RPMI8226 (cell line): ENCODE measurements around the gene ODAD3.
"Not testable (repeated sequence)": the region's sequence is repeated elsewhere in the genome, so short reads cannot be mapped to it uniquely, and the experiment has no call there.

Experiments used
- DNase-seq: peaks from one replicate; pipeline ENCODE4 v3.0.0-alpha.2; 2015

ODAD3 gene

DNA sequence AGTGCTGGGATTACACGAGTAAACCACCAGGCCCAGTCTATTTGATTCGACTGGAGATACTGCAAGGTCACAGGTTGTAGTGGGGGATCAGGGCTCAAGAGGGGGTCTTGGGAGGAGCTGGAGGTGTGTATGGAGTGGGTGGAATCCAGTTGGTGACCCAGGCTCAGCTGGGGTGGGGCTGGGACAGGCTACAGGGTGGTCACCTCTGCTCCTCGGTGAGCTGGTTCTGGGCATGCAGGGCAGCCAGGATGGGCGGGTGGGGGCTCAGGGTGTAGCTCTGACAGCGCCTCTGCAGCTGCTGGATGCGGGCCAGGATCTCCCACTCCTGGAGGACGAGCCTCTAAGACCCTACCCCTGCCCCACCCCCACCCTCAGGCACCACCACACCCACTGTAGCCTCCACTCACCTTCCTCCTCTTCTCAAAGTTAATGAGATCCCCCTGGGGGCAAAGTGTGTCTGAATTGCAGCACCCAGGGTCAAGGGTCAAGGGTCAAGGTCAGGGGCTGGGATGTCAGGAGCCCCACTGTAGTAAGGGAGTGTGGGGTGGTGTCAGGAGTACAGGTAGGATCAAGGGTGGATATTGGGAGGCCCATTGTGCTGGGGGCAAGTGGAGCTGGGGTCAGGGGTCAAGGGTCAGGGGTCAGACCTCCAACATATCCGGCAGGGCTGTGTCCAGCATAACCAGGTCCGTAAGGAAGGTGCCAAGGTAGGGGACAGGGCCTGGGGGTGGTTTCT lies 32.9 kb downstream of the ODAD3 start:
- DNase-seq = peak; percentile 1

DNA sequence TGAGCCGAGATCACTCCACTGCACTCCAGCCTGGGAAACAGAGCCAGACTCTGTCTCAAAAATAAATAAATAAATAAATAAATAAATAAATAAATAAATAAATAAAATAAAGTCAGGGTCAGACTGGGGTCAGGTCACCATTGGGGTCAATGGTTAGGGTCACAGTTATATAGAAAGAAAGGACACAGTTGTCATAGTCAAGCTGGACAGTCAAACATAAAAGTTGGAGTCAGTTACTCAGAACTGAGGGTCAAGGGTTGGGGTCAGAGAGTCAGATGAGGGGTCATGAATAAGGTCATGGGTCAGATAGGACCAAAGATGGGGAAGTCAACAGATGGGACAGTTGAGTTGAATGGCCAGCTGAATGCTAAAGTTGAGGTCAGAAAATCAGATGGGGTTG lies 34.1 kb downstream of the ODAD3 start:
- peak; percentile 0 for DNase-seq

DNA sequence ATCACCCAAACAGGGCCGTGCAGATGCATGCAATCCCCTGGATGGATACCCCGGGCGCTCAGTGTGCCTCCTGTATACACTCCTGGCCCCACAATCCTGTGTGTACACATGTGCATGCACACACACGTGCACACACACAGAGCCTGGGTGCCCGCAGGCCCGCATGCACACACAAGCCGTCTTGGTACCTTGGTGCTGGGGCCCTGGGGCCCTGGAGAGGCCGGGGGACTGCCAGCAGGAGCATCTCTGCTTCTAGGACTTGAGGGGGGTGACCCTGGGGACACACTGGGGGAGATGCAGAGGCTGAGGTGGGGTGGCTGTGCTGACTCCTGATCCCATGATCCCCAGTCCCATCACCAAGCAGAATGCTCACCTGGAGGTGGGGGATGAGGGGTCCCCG lies 35.3 kb downstream of the ODAD3 start:
- DNase-seq = no peak

DNA sequence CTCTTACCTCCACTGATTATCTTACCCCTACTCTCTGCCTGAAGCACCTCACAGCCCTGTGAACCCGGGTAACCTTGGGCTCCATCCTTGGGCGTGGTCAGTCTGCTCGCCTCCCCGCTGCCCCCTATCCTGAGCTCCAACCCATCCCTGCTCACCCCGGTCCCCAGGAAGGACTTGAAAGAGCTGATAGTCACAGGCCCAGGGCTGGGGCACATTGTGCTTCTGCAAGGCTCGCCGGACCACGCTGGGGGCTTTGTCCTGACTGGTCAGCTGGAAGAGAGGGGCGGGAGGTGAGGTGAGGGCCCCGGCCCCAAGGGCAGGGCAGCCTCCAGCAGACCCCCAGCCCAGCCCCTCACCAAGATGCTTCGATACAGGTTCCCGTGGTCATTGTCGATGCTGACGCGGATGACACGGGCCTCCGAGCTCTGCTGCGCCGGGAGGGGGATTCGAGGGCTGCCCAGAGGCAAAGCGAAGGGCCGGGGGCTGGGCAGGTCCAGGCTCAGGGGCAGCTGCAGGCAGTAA lies 37.8 kb downstream of the ODAD3 start:
- DNase-seq = no peak

DNA sequence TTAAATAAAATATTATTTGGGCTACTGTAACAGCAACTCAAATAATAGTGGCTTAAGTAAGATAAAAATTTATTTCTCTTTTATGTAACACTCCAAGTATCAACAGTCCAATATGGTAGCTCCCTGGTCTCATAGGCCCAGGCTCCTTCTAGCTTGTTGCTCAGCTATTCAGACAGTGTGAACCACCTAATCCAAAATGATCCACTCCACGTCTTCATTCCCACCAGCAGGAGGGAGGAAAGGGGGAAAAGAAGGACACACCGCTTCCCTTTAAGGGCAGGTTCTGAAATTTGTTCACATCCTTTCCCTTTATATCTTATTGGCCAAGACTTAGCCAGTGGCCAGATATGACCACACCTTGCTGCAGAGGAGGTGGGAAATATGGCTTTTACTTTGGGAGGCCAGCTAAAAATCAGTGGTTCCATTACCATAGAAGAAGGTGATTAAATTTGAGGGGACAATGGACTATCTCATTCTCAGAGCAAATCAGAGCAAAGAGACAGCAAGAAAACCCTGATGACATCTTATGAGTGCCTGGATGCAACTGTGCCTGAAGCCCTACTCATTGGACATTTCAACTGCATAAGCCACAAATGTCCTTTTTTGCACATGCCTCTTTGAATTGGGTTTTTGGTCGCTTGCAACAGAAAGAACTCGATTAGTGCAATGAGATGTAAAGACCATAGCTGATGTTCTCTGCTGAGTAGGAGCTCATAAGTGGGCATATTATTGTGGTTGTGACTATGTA lies 43.8 kb downstream of the ODAD3 start:
- DNase-seq = no peak

DNA sequence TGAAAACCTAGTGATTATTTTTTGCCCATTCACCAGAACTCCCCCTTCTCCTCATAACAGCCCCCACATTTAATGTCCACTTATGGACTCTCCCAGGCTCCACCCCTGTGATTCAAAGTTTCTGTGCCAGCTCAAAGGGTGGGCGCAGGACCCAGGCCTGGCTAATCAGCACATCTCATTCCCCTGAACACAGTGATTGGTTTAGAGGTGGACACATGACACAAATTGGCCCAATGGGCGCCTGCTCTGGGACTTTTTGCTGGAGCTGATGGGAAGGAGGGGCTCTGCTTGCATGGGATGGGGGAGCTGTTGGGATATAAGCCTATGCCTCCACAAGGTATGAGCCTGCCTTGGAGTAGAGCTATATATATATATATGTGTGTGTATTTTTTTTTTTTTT lies 44.6 kb downstream of the ODAD3 start:
- no peak for DNase-seq

DNA sequence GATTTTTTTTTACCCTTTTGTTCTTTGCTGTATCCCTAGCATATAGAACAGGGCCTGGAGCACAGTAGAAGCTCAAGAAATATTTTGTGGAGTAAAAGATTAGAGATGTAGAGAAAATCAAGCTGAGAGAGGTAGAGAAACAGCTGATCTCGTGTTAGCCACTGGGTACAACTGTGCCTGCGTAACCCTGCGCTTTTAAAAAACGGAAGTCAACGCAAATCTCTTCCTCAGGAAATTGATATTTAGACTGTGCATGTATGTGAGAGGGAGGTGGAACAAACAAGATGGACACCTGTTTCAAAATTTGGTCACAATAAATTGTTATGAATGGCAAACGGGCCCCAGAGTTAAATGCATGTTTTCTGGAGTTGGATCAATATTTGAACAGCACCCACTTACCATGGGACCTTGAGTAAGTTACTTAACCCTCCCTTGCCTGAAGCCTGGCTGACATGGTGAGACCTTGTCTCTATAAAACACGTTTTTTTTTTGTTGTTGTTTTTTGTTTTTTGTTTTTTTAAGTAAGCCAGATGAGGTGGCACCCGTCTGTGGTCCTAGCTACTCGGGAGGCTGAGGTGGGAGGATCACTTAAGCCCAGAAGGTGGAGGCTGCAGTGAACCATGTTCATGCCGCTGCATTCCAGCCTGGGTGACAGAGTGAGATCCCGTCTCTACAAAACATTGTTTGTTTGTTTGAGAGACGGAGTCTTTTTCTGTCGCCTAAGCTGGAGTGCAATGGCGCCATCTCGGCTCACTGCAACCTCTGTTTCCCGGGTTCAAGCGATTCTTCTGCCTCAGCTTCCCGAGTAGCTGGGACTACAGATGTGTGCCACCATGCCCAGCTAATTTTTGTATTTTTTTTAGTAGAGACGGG lies 47.5 kb downstream of the ODAD3 start:
- peak; percentile 42 for DNase-seq

DNA sequence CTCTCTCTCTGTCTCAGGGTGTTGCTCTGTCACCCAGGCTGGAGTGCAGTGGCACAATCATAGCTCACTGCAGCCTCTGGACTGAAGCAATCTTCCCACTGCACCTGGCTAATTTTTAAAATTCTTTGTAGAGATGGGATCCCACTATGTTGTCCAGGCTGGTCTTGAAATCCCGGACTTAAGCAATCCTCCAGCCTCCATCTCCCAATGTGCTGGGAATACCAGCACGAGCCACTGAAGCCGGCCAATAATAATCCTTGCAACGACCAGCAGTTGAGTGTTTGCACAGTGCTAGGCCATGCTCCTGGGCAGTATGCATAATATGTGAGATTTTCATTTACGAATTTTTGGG lies 50.2 kb downstream of the ODAD3 start:
- DNase-seq = no peak

DNA sequence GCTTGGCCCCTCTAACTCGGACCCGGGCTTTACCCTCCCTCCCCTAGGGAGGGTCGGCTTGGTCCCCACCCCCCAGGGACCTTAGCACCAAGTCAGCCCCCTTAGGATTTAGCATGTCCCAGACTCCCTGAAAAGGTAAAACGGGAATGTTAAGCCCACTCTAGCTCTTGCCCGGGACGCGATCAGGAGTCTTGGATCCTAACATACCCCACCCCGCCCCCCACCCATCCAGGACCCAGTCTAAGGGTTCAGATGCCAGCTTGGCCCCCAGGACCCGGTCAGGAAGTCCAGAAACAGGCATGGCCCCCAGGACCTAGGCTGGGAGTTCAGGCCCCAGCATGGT lies 51.2 kb downstream of the ODAD3 start:
- no peak for DNase-seq

DNA sequence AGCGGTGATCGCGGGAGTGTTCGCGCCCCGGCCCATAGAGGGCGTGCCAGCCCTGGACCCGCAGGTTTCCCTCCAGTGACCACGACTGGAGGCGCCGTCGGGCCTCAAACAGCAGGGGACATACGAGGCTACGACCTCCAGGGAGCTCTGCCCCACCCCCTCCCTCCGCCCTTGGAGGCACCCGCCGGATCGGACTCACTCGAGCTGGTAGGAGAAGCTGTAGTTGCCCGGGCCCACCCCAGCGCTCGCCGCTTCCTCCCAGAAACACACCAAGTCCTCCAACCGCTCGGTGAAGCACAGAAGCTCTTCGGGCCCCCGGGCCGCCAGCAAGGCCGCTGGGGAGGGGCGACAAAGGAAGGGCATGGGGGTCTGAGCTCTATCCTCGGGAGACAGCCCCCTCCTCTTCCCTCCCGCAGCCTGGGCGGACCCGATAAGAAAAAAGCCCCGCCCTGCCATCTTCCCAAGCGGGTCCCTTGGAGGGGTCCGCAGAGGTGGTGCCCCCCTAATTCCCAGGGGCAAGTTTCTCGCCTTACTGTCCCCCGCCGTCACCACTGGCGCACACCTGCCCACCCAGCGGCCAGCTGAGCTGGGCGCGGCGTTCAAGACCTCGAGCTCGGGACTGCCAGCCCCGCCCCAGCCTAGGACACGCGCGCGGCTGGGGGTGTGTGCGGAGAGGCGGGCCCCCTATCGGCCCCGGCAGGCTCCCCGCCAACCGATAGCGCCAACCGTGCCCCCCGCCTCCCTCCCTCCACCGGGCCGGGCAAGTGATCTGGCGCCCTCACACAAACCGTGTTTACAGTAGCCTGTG lies 51.8 kb downstream of the ODAD3 start:
- DNase-seq = peak; percentile 80

DNA sequence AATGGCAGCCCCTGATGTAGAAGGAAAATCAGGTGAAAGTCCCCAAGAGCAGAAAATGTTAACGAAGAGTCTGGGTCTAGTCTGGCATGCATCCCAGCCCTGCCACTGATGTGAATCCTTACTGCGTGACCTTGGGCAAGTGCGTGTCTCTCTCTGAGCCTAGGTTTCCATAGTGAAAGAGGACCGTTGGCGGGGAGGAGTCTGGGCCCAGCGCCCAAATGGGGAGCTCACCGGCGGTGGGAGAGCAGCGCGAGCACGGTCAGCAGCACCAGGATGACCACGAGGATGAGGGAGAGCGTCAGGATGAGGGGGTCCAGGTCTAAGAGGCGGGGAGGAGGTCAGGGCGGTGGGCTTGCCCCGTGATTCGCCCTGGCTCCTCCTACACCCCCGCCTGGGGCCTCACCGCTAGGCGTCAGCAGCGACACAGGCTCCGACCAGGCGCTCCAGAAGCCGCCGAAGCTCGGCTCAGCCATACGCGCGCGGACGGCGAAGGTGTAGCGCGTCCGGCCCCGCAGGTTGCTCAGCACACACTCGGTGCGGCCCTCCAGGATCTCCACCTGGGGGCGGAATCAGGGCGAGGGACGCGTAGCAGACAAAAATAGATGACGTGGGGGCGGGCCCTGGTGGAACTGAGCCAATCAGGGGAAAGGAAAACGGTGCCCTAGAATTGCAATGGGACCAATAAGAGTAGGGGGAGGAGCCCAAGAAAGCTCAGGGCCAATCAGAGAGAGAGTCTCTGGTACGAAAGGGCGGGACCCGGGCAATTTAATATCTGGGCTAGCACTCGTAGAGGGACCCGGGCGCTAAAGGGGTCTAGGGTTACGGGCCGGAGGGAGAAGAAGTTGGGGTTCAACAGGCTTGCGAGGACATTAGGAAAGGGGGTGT lies 54.0 kb downstream of the ODAD3 start:
- peak; percentile 99 for DNase-seq

DNA sequence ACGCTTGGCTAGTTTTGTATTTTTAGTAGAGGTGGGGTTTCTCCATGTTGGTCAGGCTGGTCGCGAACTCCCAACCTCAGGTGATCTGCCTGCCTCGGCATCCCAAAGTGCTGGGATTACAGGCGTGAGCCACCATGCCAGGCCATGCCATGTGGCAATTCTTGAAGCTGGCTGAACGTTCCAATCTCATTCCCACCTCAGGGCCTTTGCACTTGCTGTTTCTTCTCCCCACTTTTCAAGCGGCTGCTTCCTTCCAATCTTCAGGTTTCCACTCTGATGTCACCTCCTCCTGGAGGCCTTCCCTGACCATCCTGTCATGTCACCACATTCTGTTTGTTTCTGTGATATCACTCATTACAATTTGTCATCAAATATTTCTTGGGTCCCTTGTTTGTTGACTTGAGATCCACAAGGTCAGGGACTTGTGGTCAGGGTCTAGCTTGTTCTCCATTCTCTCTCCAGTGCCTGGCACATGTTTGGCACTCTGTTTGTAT lies 55.0 kb downstream of the ODAD3 start:
- DNase-seq = no peak

DNA sequence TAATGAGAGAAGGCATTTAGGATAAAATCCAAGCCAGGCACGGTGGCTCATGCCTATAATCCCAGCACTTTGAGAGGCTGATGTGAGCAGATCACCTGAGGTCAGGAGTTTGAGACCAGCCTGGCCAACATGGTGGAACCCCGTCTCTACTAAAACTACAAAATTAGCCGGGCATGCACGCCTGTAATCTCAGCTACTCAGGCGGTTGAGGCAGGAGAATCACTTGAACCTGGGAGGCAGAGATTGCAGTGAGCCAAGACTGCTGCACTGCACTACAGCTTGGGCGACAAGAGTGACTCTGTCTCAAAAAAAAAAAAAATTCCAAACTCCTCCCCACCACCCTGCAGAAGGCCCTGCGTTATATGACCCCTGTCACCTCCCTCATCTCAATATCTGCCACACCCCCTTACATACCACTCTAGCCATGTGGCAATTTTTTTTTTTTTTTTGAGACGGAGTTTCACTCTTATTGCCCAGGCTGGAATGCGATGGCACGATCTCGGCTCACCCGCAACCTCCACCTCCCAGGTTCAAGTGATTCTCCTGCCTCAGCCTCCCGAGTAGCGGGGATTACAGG lies 55.6 kb downstream of the ODAD3 start:
- not testable (repeated sequence) for DNase-seq

DNA sequence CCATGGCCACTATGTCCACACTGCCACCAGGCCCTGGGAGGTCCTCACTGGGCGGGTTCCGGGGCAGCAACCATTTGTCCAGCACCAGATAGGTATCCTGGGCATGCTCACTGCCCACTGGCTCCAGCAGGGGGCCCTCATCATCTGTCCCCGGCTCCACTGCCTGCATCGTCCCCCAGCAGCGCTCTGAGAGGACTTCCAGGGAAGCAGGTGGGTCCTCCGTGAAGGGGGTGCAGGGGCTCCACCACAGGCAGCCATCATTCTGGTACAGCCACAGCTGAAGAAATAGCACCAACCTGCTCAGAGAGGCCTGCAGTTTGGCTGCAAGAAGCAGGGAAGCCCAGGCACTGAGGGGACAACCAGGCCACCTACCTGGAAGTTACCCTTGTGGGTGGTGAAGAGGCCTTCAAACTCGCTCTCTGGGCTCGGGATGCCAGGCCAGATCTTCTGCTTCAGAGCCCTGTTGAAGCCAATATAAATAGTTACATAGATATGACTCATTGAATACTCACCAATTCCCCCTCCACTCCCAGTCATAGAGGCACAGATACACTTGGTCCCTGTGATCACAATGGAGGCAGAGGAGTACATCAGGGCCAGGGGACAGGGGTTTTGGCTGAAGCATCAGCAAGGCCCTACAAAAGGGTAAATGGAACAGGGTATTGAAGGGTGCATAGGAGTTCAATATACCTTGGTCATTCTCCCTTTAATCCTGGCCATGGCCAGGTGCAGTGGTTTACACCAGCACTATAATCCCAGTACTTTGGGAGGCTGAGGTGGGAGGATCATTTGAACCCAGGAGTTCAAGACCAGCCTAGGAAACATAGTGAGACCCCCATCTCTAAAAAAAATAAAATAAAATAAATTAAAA lies 56.4 kb downstream of the ODAD3 start:
- peak; percentile 56 for DNase-seq

DNA sequence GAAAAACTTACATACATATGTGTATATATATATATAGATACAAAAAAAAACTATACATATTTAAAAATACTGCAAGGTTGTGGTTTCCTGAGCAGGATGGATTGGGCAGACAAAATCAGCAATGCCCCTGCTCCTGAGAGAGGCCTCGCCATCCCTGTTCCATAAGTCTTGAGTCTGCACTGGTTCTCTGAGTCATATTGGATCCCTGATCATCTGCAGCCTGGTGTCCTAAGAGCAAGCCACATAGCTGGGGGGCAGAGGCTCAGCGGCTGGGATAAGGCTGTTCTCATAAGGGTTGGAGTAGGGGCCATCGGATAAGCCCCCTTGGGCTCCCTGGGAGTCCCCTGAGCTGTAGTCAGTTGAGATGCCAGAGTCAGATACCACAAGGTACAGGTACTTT lies 57.2 kb downstream of the ODAD3 start:
- no peak for DNase-seq

DNA sequence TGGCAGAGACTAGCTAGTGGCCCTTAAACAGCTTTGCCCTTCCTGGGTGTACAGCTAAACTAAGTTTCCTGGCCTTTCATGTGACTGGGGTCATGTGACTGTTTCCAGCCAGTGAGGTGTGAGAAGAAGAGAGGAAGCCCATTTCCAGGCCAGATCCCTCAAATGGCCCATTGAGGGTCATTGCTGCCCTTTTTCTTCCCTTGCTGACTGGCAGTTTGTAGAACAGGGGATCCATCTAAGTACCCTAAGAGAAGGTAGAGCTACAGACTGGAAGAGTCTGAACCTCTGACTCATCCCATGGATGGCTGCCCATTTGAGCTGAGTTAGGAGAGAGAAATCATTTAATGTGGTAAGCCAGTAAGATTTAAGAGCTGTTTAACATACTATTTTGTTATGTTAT lies 57.7 kb downstream of the ODAD3 start:
- DNase-seq = peak; percentile 42

DNA sequence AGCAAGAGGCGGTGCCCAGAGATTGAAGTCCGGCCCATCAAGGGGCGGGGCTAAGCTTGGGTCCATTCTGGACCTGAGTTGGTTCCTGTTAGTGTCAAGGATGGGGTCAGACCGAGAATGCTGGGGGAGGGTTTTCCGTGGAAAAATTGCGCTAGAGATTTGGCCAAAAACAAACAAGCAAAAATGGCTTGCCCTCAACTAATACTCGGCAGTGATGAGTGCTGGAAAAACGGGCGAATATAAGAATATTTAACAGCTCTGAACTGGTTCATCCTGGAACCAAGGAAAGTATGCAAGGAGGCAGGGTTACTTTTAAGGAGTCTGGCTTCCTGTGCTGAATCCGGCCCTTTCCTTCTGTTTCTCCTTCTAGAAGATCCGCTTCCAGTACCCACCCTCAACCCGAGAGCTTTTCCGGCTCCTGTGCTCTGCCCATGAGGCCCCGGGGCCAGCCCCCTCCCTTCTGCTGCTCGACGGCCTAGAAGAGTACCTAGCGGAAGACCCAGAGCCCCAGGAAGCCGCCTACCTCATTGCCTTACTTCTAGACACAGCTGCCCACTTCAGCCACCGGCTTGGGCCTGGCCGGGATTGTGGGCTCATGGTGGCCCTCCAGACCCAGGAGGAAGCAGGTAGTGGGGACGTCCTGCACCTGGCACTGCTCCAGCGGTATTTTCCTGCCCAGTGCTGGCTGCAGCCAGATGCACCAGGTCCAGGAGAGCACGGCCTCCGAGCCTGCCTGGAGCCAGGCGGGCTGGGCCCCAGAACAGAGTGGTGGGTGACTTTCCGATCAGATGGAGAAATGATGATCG lies 59.6 kb downstream of the ODAD3 start:
- DNase-seq = peak; percentile 81

DNA sequence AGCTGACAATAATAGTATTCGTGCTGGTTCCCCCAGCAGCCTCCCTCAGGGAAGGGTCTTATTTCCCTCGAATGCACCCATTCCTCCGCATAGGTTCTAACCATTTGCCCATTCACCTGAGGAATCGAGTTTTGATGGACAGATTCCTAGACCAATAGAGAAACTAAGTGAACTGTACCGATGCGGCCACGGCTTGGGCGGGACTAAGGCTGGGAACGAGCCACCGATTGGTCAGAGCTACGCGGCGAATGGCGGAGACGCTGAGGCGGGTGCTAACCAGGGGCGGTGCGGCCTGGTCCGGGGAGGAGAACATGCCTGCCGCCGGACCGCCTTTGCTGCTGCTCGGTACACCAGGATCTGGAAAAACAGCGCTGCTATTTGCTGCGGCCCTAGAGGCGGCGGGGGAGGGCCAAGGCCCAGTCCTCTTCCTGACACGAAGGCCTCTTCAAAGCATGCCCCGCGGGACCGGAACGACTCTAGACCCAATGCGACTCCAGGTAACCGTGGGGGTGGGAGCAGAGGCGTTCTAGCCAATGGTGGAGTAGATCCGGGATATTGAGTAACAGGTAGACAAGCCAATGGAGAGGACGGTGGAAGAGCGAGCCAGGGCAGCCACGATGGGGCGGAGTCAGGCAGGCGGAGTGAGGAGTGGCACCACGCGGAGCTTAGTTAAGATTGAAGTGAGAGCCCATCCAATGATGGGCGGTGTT lies 60.3 kb downstream of the ODAD3 start, which contains the start of gene SWSAP1:
Gene SWSAP1, plus strand, starts transcription at position 234 of the 710 bp plus-strand sequence. Its CDS starts 15 bp downstream, at position 249.
- DNase-seq = peak; percentile 99
